ENCODE measurements around the gene PLA2G4A. TPM values are rescaled to one million over a fixed set of nuclear protein-coding genes. Genes with fewer than 3 reads are reported as not detected.

Gene PLA2G4A
- total and polyA plus RNA-seq, 5 donors from 2014 or later: not detected

DNA sequence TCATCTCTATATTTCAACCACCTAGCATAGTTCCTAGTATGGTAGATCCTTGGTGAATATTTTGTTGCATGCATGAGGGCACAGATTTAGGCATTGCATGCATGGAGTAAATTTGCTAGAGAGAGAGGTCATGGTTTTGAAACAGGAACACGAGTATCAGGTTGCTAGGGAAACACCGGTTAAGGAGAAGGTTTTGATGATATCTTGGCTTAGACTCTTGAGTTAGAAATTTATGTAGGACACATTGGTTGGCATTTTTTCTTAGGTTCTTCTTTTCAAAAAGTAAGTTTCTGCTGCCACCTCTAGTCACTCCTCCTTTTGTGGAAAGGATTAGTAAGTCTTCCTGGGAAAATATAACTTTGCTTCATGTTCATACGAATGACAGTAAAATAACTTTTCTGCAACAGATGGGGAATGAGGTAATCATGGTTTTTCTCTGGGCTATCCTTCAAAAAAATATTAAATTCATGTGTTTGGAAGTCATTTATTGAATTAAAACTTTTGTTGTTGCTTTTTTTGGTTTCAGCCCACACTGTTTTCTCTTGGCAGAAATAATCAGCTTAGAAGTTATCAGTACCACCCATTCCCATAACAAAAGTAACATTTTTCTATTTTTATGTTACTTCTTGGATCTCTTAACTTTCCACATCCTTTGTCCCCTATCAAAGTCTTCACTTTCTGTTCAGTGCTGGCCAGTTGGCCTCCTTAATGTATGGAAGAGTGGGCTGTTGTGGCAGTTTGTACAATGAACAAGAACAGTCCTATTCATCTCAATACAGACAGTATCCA is 97.3 kb downstream of the PLA2G4A start:
- Mint-ChIP-seq H3K27ac (no peak overlapping the region), H3K4me1 (no peaks in the 10 kb centered on the region), H3K36me3 (no peaks in the 10 kb centered on the region), H3K4me3 (no peak overlapping the region), H3K27me3 (no peaks in the 10 kb centered on the region), H3K9me3 (peaks cover 0 to 5% (median 2%) of the 10 kb centered on the region in 7 donors)
- Histone ChIP-seq H3K4me3 (ENCODE audit: low read depth, low read length) (no peak overlapping the region), H3K4me1 (ENCODE audit: control insufficient read depth, insufficient read depth, low read length, poor library complexity, severe bottlenecking) (no peaks in the 10 kb centered on the region), H3K27ac (ENCODE audit: insufficient read depth, low read length, poor library complexity, severe bottlenecking) (no peak overlapping the region), H3K9me3 (ENCODE audit: control insufficient read depth in 2 of 2, low read length in 2 of 2) (no peaks in the 10 kb centered on the region), H3K36me3 (ENCODE audit: control insufficient read depth, insufficient read depth, low read length) (no peaks in the 10 kb centered on the region), H3K27me3 (ENCODE audit: control insufficient read depth, insufficient read depth, low read length) (no peaks in the 10 kb centered on the region)
- DNase-seq: no peak
- no peak for ATAC-seq (ENCODE audit: low read depth in 2 of 2)

DNA sequence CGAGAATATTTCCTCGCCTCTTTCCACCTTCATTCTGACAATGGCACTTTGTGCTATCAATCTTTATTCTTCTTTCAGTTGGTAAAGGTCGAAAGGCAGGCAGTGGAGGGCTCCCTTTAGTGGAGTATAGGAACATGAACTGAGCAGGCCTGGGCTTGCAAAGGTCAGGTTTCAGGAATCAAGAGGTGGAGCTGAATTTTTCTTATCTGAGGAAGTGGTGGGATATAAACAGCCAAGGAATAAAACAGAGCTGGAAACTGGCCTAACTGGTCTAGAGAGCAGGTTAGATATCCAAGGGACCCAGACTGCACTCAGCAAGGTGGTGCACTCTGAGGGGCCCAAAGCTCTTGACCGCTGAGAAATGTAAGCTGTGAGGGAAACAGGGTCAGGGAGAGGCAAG is 99.1 kb downstream of the PLA2G4A start:
- ATAC-seq (ENCODE audit: low read depth in 2 of 2): no peak
- H3K27me3 ChIP-seq (ENCODE audit: control insufficient read depth, insufficient read depth, low read length): no peaks in the 10 kb centered on the region
- no peaks in the 10 kb centered on the region for H3K9me3 ChIP-seq (ENCODE audit: control insufficient read depth in 2 of 2, low read length in 2 of 2)
- H3K4me3 ChIP-seq (ENCODE audit: low read depth, low read length): no peak overlapping the region
- H3K36me3 ChIP-seq (ENCODE audit: control insufficient read depth, insufficient read depth, low read length): no peaks in the 10 kb centered on the region
- Mint-ChIP-seq H3K4me1 (no peaks in the 10 kb centered on the region), H3K27ac (no peak overlapping the region), H3K27me3 (no peaks in the 10 kb centered on the region), H3K9me3 (peaks cover 0 to 5% (median 2%) of the 10 kb centered on the region in 7 donors), H3K4me3 (no peak overlapping the region), H3K36me3 (no peaks in the 10 kb centered on the region)
- DNase-seq: no peak
- H3K27ac ChIP-seq (ENCODE audit: insufficient read depth, low read length, poor library complexity, severe bottlenecking): no peak overlapping the region
- H3K4me1 ChIP-seq (ENCODE audit: control insufficient read depth, insufficient read depth, low read length, poor library complexity, severe bottlenecking): no peaks in the 10 kb centered on the region

- no peaks in the 10 kb centered on the region for H3K36me3 Mint-ChIP-seq
- H3K27ac Mint-ChIP-seq: no peak overlapping the region
- Histone ChIP-seq H3K4me3 (ENCODE audit: low read depth, low read length) (no peak overlapping the region), H3K36me3 (ENCODE audit: control insufficient read depth, insufficient read depth, low read length) (no peaks in the 10 kb centered on the region), H3K27me3 (ENCODE audit: control insufficient read depth, insufficient read depth, low read length) (no peaks in the 10 kb centered on the region), H3K9me3 (ENCODE audit: control insufficient read depth in 2 of 2, low read length in 2 of 2) (no peaks in the 10 kb centered on the region), H3K4me1 (ENCODE audit: control insufficient read depth, insufficient read depth, low read length, poor library complexity, severe bottlenecking) (no peaks in the 10 kb centered on the region), H3K27ac (ENCODE audit: insufficient read depth, low read length, poor library complexity, severe bottlenecking) (no peak overlapping the region)
- H3K4me1 Mint-ChIP-seq: no peaks in the 10 kb centered on the region
- DNase-seq (no peak), ATAC-seq (ENCODE audit: low read depth in 2 of 2) (no peak)
- H3K27me3 Mint-ChIP-seq: no peaks in the 10 kb centered on the region
- no peak overlapping the region for H3K4me3 Mint-ChIP-seq
- peaks cover 0 to 1% (median 0%) of the 10 kb centered on the region in 7 donors for H3K9me3 Mint-ChIP-seq
Observed at GRCh38 chr1:186930238-186930637, 101.5 kb downstream of the PLA2G4A start.

DNA sequence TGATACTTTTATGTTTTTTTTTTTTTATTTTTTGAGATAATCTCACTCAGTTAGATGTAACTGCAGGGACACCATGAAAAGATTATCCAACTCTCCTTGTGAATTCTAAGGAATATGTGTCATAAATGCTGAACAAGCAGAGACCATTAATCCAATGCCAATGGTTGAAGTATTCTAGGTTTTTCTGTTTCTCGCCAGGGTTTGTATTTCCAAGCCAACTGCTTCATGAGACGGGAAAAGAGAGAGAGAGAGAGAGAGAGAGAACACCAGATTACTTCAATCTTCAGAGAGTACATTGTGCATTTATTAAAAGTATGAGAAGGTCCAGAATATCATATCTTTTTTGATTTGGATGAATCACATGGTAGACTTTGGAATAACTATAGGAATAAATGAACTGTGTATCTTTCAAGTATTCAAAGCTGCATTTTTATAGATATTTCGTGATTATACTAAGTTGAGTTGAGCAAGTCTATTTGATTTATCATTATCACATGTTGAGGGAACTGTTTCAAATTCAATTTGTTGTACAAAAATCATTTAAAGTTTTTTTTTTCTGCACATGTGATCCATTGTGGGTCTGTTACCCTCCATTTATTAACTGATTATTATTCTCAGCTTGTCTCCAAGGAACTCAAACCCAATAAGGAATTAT is 108.4 kb downstream of the PLA2G4A start:
- peaks cover 2% of the 10 kb centered on the region for H3K27me3 ChIP-seq (ENCODE audit: control insufficient read depth, insufficient read depth, low read length)
- no peaks in the 10 kb centered on the region for H3K9me3 ChIP-seq (ENCODE audit: control insufficient read depth in 2 of 2, low read length in 2 of 2)
- no peak overlapping the region for H3K27ac ChIP-seq (ENCODE audit: insufficient read depth, low read length, poor library complexity, severe bottlenecking)
- Mint-ChIP-seq H3K4me3 (no peak overlapping the region), H3K4me1 (no peaks in the 10 kb centered on the region), H3K27ac (no peak overlapping the region), H3K9me3 (peaks cover 0 to 1% (median 0%) of the 10 kb centered on the region in 7 donors), H3K36me3 (no peaks in the 10 kb centered on the region), H3K27me3 (no peaks in the 10 kb centered on the region)
- no peaks in the 10 kb centered on the region for H3K4me1 ChIP-seq (ENCODE audit: control insufficient read depth, insufficient read depth, low read length, poor library complexity, severe bottlenecking)
- DNase-seq (no peak), ATAC-seq (ENCODE audit: low read depth in 2 of 2) (no peak)
- H3K36me3 ChIP-seq (ENCODE audit: control insufficient read depth, insufficient read depth, low read length): no peaks in the 10 kb centered on the region
- H3K4me3 ChIP-seq (ENCODE audit: low read depth, low read length): no peak overlapping the region

DNA sequence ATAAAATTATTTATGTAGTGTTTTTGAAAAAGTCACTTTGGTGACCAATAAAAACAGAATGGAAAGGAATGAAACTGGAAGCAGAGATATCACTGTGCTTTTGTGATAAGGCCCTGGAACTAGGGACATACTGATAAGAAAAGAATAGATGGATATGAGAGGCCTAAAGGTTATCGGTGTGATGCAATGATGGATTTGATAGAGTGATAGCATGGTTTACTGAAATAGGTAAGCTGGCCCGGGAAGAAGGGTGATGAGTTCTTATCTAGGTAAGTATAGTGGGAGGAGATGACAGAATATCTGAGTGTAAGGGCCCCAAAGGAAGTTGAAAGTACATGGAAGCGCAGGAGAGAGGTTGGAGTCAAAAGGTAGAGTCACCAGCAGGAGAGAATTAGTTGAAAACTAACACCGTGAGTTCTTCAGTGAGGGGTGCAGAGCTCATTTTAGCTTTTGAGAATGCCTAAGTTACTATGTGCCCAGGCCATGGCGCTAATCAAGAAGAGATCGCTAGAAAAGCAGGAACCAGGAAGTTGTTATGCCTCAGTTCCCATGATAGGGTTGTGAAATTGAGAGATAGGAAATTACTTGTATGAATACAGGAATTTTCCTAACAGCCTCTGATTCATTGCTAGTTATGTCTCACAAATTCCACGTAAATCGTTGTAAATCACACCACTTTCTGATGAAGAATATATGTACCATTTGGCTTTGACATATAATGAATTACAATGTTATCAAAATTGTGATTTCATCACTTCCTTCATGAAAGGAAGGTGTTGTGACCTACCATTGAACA is 115.3 kb downstream of the PLA2G4A start:
- no peak overlapping the region for H3K4me3 Mint-ChIP-seq
- no peak for ATAC-seq (ENCODE audit: low read depth in 2 of 2)

DNA sequence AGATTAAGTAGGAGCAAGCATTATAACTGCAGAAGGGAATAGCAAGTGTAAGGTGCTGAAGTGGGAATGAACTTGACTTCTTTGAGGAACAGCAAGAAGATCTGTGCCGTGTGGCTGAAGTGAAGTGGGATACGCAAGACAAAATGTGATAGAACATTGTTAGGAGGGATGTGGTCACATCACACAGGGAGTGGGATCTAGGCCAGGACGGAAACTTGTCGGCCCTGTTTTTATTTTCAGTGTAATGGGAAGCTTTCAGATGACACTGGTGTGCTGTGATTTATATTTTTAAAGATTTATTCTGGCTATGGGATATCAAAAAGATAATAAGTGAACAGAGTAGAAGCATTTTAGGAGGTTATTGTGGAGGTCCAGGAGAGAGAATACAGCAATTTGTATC is 116.4 kb downstream of the PLA2G4A start:
- no peak for DNase-seq
- Mint-ChIP-seq H3K4me3 (no peak overlapping the region), H3K36me3 (no peaks in the 10 kb centered on the region), H3K4me1 (no peaks in the 10 kb centered on the region), H3K9me3 (peaks cover 0 to 7% (median 0%) of the 10 kb centered on the region in 7 donors), H3K27ac (no peak overlapping the region), H3K27me3 (no peaks in the 10 kb centered on the region)
- ATAC-seq (ENCODE audit: low read depth in 2 of 2): no peak
- H3K27ac ChIP-seq (ENCODE audit: insufficient read depth, low read length, poor library complexity, severe bottlenecking): no peak overlapping the region
- H3K9me3 ChIP-seq (ENCODE audit: control insufficient read depth in 2 of 2, low read length in 2 of 2): no peaks in the 10 kb centered on the region
- no peak overlapping the region for H3K4me3 ChIP-seq (ENCODE audit: low read depth, low read length)
- no peaks in the 10 kb centered on the region for H3K27me3 ChIP-seq (ENCODE audit: control insufficient read depth, insufficient read depth, low read length)
- H3K36me3 ChIP-seq (ENCODE audit: control insufficient read depth, insufficient read depth, low read length): no peaks in the 10 kb centered on the region
- H3K4me1 ChIP-seq (ENCODE audit: control insufficient read depth, insufficient read depth, low read length, poor library complexity, severe bottlenecking): no peaks in the 10 kb centered on the region

More for the DNA sequence above, 115.3 kb downstream of the PLA2G4A start:
- H3K27ac Mint-ChIP-seq: no peak overlapping the region
- no peak overlapping the region for H3K27ac ChIP-seq (ENCODE audit: insufficient read depth, low read length, poor library complexity, severe bottlenecking)
- no peaks in the 10 kb centered on the region for H3K4me1 ChIP-seq (ENCODE audit: control insufficient read depth, insufficient read depth, low read length, poor library complexity, severe bottlenecking)
- H3K27me3 ChIP-seq (ENCODE audit: control insufficient read depth, insufficient read depth, low read length): no peaks in the 10 kb centered on the region
- H3K4me1 Mint-ChIP-seq: no peaks in the 10 kb centered on the region
- no peaks in the 10 kb centered on the region for H3K36me3 ChIP-seq (ENCODE audit: control insufficient read depth, insufficient read depth, low read length)
- no peak for DNase-seq
- H3K4me3 ChIP-seq (ENCODE audit: low read depth, low read length): no peak overlapping the region
- H3K9me3 ChIP-seq (ENCODE audit: control insufficient read depth in 2 of 2, low read length in 2 of 2): no peaks in the 10 kb centered on the region
- no peaks in the 10 kb centered on the region for H3K36me3 Mint-ChIP-seq
- no peaks in the 10 kb centered on the region for H3K27me3 Mint-ChIP-seq
- H3K9me3 Mint-ChIP-seq: peaks cover 0 to 7% (median 0%) of the 10 kb centered on the region in 7 donors

- no peak for DNase-seq
- H3K4me1 Mint-ChIP-seq: no peaks in the 10 kb centered on the region
- Histone ChIP-seq H3K4me1 (ENCODE audit: control insufficient read depth, insufficient read depth, low read length, poor library complexity, severe bottlenecking) (no peaks in the 10 kb centered on the region), H3K9me3 (ENCODE audit: control insufficient read depth in 2 of 2, low read length in 2 of 2) (no peaks in the 10 kb centered on the region), H3K27me3 (ENCODE audit: control insufficient read depth, insufficient read depth, low read length) (no peaks in the 10 kb centered on the region), H3K36me3 (ENCODE audit: control insufficient read depth, insufficient read depth, low read length) (no peaks in the 10 kb centered on the region), H3K27ac (ENCODE audit: insufficient read depth, low read length, poor library complexity, severe bottlenecking) (no peak overlapping the region), H3K4me3 (ENCODE audit: low read depth, low read length) (no peak overlapping the region)
- no peak overlapping the region for H3K27ac Mint-ChIP-seq
- H3K27me3 Mint-ChIP-seq: no peaks in the 10 kb centered on the region
- peaks cover 0 to 7% (median 0%) of the 10 kb centered on the region in 7 donors for H3K9me3 Mint-ChIP-seq
- H3K36me3 Mint-ChIP-seq: no peaks in the 10 kb centered on the region
- no peak for ATAC-seq (ENCODE audit: low read depth in 2 of 2)
- no peak overlapping the region for H3K4me3 Mint-ChIP-seq
Observed at GRCh38 chr1:186948535-186948934, 119.8 kb downstream of the PLA2G4A start.
